NT2/D1 (cell line): ENCODE data around the gene CANT1.

ENCODE experiments used
- DNase-seq: peaks from one replicate; pipeline ENCODE4 v3.0.0-alpha.2; 2011; ENCODE audit warnings: low read depth, low spot score
- H3K27me3 ChIP-seq: 2 replicates; pipeline ENCODE4 v1.6.0; 2011; ENCODE audit warnings: mild to moderate bottlenecking; ENCODE audit not compliant: insufficient read length, insufficient read depth
- H3K36me3 ChIP-seq: 2 replicates; pipeline ENCODE4 v1.6.1; 2011; ENCODE audit warnings: mild to moderate bottlenecking, low read length, mixed read lengths; ENCODE audit not compliant: insufficient read depth, insufficient read length
- H3K4me1 ChIP-seq: 2 replicates; pipeline ENCODE4 v1.5.1; 2011; ENCODE audit not compliant: insufficient read depth, insufficient read length
- H3K4me3 ChIP-seq: 2 replicates; pipeline ENCODE4 v1.5.1; 2011; ENCODE audit warnings: low read depth; ENCODE audit not compliant: insufficient read length
- H3K9ac ChIP-seq: 2 replicates; pipeline ENCODE4 v1.6.0; 2011; ENCODE audit warnings: low read depth; ENCODE audit not compliant: insufficient read length
- H3K9me3 ChIP-seq: 2 replicates; pipeline ENCODE4 v1.5.1; 2011; ENCODE audit warnings: mild to moderate bottlenecking, low read length; ENCODE audit not compliant: insufficient read depth
- SUZ12 ChIP-seq: IDR thresholded peaks from 2 replicates; pipeline ENCODE4 v1.6.1; 2011; ENCODE audit not compliant: insufficient read length, insufficient read depth; ENCODE audit errors: extremely low read depth
- YY1 ChIP-seq: IDR thresholded peaks from 2 replicates; pipeline ENCODE4 v1.6.1; 2011; ENCODE audit not compliant: insufficient read length, insufficient read depth
- ZNF274 ChIP-seq: IDR thresholded peaks from 2 replicates; pipeline ENCODE4 v1.6.1; 2011; ENCODE audit warnings: mild to moderate bottlenecking, low read depth, low read length

CANT1 gene

DNA sequence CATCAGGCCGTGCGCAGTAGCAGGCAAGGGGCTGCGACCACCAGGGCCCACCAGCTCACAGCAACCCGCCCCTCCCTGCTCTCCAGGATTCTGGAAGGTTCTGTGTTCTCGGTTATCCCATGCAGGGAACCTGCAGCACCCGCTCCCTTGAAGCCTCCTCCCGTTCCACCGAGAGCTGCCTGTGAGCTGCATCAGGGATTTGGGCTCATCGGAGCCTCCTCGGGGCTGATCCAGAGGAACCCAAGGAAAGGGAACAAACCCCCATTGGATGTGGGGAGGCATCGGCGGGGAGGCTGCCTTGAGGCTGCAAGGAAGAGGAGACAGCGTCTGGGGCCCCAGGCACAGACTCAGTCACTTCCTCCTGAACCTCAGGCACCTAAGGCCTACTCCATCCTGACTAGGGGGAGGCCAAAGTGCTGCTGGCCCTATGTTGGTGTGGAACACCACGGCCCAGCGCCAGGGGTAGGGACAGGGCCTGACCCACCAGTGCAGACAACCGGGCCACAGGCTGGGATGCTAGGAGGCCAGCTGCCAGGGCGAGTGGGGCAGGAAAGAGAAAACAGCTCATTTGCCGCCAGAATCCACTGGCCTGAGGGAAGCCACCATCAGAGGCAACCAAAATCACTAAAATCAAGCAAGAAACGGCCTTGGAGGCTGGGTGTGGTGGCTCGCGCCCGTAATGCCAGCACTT lies 15.4 kb downstream of the CANT1 start:
- TF ChIP-seq YY1, result no peak
- no peak for TF ChIP-seq ZNF274
- TF ChIP-seq SUZ12, result no peak
- Histone ChIP-seq H3K36me3 (peaks cover 92% of the 10 kb centered on the region), H3K4me3 (no peak overlapping the region), H3K9ac (no peak overlapping the region), H3K27me3 (no peaks in the 10 kb centered on the region), H3K9me3 (no peaks in the 10 kb centered on the region), H3K4me1 (peaks cover 2% of the 10 kb centered on the region)
- DNase-seq, result no peak

DNA sequence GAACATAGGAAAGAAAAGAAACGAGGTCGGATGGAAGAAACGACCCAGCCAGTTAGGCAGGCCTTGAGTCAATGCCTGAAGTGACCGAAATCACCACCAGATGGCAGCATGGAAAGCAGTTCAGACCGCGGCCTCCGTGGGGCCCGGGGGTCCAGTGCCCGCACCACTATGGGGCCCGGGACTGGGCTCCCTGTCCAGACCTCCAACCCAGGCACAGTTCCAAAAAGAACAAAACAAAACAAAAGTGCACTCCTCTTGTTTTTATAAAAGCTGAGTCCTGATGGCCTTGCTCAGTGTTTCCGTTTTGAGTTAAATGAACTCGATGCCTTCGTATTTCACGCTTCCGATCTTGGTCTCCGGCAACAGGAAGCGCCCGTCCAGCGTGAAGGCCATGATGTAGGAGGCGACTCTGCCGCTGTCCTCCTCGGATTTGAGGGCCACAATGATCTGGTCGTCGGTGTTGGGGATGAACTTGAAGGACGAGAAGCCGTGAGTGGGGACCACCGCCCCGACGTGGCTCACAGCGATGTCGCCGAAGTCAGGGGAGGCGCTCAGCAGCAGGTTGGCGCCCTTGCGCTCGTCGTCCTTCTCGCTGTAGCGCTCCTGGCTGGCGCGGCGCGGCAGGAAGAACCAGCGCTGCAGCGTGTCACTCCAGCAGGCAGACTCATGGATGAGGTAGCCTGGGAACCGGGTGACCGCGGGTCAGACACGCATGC lies 16.2 kb downstream of the CANT1 start:
- no peaks in the 10 kb centered on the region for H3K27me3 ChIP-seq
- no peak for TF ChIP-seq YY1
- H3K4me1 ChIP-seq, result no peaks in the 10 kb centered on the region
- no peaks in the 10 kb centered on the region for H3K9me3 ChIP-seq
- no peak overlapping the region for H3K9ac ChIP-seq
- H3K4me3 ChIP-seq, result no peak overlapping the region
- peaks cover 84% of the 10 kb centered on the region for H3K36me3 ChIP-seq
- DNase-seq, result no peak

GRCh38 chr17:78992542-78993212 lies 16.9 kb downstream of the CANT1 start:
- Histone ChIP-seq H3K9me3 (no peaks in the 10 kb centered on the region), H3K4me1 (no peaks in the 10 kb centered on the region), H3K36me3 (peaks cover 77% of the 10 kb centered on the region), H3K4me3 (no peak overlapping the region), H3K27me3 (no peaks in the 10 kb centered on the region), H3K9ac (no peak overlapping the region)
- DNase-seq, result no peak
- TF ChIP-seq ZNF274 (no peak), SUZ12 (no peak), YY1 (no peak)

- H3K36me3 ChIP-seq, result peaks cover 71% of the 10 kb centered on the region
- H3K9ac ChIP-seq, result no peak overlapping the region
- no peak overlapping the region for H3K4me3 ChIP-seq
- no peak for TF ChIP-seq ZNF274
- no peak for TF ChIP-seq SUZ12
- TF ChIP-seq YY1, result no peak
- no peaks in the 10 kb centered on the region for H3K9me3 ChIP-seq
- H3K27me3 ChIP-seq, result no peaks in the 10 kb centered on the region
- DNase-seq, result no peak
- H3K4me1 ChIP-seq, result no peaks in the 10 kb centered on the region
Observed at GRCh38 chr17:78991906-78992532, 17.5 kb downstream of the CANT1 start.

DNA sequence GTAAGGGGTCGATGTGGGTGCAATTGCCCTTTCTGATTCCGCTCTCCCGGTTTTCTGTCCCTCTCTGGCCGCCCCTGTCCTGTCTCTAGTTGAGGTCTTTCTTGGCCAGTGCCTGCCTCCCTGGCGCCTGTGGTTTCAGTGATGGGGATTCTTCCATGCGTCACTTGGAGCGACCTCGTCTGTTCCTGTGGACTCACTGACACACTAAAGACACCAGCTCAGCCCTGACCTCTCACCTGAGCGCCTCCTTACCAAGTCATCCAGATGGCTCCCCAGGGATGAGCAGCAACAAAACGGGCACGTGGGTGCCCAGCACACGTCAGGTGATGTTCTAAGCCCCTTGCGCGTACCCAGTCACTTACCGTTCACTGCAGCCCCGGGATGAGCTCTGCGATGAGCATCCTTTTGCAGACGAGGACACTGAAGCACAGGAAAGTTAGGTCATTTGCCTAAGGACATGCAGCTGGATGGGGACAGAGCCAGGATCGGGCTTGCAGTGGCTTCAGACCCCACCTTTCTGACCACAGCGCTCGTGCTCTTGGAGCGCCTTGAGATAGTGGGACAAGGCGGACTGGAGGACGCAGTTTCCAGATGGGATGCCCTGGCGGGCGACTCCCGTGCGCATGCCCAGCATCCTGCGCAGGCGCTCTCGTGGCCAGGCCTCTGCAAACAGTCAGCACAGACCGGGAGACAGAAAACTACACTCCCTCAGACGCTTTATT lies 18.4 kb downstream of the CANT1 start:
- TF ChIP-seq SUZ12 (no peak), ZNF274 (no peak), YY1 (no peak)
- no peak for DNase-seq
- peaks cover 63% of the 10 kb centered on the region for H3K36me3 ChIP-seq
- H3K9me3 ChIP-seq, result no peaks in the 10 kb centered on the region
- no peak overlapping the region for H3K4me3 ChIP-seq
- H3K9ac ChIP-seq, result no peak overlapping the region
- H3K27me3 ChIP-seq, result no peaks in the 10 kb centered on the region
- H3K4me1 ChIP-seq, result no peaks in the 10 kb centered on the region

GRCh38 chr17:78990349-78991016 lies 19.1 kb downstream of the CANT1 start:
- Histone ChIP-seq H3K36me3 (peaks cover 56% of the 10 kb centered on the region), H3K27me3 (no peaks in the 10 kb centered on the region), H3K4me3 (no peak overlapping the region), H3K9me3 (no peaks in the 10 kb centered on the region), H3K9ac (no peak overlapping the region), H3K4me1 (no peaks in the 10 kb centered on the region)
- no peak for DNase-seq
- no peak for TF ChIP-seq ZNF274
- TF ChIP-seq SUZ12, result no peak
- no peak for TF ChIP-seq YY1
